ENCODE data around the gene TENM4. TPM values are rescaled to one million over a fixed set of nuclear protein-coding genes. Genes with fewer than 3 reads are reported as not detected.

Gene TENM4
- total RNA-seq, 1 donor from 2014 or later, result 3.8 TPM

DNA sequence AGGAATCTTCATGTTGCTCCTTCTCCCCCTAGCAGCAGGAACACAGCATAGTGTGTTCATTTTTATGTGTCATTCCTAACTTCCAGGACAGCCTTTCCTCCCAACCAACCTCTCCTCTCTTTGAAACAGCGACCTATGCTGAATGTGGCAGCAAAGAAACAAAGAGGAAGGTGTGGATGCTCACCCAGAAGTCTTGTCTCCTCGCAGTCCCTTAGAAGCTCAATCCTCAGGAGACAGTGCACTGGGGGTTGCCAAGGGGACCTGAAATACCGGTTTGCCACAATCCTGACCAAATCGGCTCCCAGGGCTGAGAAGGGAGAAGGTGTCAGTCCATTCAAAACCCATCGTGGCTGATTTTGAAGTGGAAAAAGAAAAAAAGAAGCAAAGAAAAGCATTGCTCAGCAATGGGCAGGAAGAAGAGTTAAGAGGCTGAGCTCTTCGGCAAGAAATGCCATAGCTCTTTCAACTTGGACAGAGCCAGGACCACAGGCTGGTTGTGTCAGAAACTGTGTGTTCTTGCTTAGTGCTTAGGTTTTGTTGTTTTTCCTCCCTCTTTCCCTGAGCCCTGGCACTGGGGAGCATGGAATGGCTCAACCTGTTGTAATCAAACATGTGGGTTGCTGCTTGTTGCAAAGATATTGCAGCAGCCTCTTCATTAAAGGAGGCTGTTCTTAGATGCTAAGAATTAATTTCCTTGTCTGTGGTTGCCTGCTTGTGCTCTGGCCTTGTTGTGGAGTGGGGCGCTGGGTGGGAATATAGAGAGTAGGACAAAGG lies 30.4 kb upstream of the TENM4 start:
- no peak for TF ChIP-seq CTCF (IDR thresholded peaks at IDR 0.05)
- Mint-ChIP-seq H3K4me1 (ENCODE audit: low read depth) (peaks cover 8% of the 10 kb centered on the region), H3K27me3 (ENCODE audit: low read depth) (no peaks in the 10 kb centered on the region), H3K36me3 (ENCODE audit: low read depth) (no peaks in the 10 kb centered on the region), H3K9me3 (ENCODE audit: low read depth) (peaks cover 4% of the 10 kb centered on the region), H3K4me3 (ENCODE audit: unreplicated experiment) (no peak overlapping the region), H3K27ac (ENCODE audit: unreplicated experiment) (no peak overlapping the region)
- no peak for DNase-seq (ENCODE audit: low spot score)

GRCh38 chr11:79470161-79470560 lies 29.3 kb upstream of the TENM4 start:
- H3K4me1 Mint-ChIP-seq (ENCODE audit: low read depth), result peaks cover 11% of the 10 kb centered on the region
- no peak overlapping the region for H3K27ac Mint-ChIP-seq (ENCODE audit: unreplicated experiment)
- no peak for DNase-seq (ENCODE audit: low spot score)
- no peaks in the 10 kb centered on the region for H3K27me3 Mint-ChIP-seq (ENCODE audit: low read depth)
- no peaks in the 10 kb centered on the region for H3K36me3 Mint-ChIP-seq (ENCODE audit: low read depth)
- no peak for TF ChIP-seq CTCF (IDR thresholded peaks at IDR 0.05)
- H3K9me3 Mint-ChIP-seq (ENCODE audit: low read depth), result no peaks in the 10 kb centered on the region
- no peak overlapping the region for H3K4me3 Mint-ChIP-seq (ENCODE audit: unreplicated experiment)

- H3K4me1 Mint-ChIP-seq (ENCODE audit: low read depth), result peaks cover 11% of the 10 kb centered on the region
- no peaks in the 10 kb centered on the region for H3K36me3 Mint-ChIP-seq (ENCODE audit: low read depth)
- no peak for DNase-seq (ENCODE audit: low spot score)
- no peak for TF ChIP-seq CTCF (IDR thresholded peaks at IDR 0.05)
- H3K9me3 Mint-ChIP-seq (ENCODE audit: low read depth), result no peaks in the 10 kb centered on the region
- no peaks in the 10 kb centered on the region for H3K27me3 Mint-ChIP-seq (ENCODE audit: low read depth)
- no peak overlapping the region for H3K4me3 Mint-ChIP-seq (ENCODE audit: unreplicated experiment)
- no peak overlapping the region for H3K27ac Mint-ChIP-seq (ENCODE audit: unreplicated experiment)
Measured at GRCh38 chr11:79467761-79468160, 26.9 kb upstream of the TENM4 start.

GRCh38 chr11:79466411-79466810 lies 25.6 kb upstream of the TENM4 start:
- H3K36me3 Mint-ChIP-seq (ENCODE audit: low read depth), result no peaks in the 10 kb centered on the region
- peaks cover 11% of the 10 kb centered on the region for H3K4me1 Mint-ChIP-seq (ENCODE audit: low read depth)
- no peak for DNase-seq (ENCODE audit: low spot score)
- no peaks in the 10 kb centered on the region for H3K9me3 Mint-ChIP-seq (ENCODE audit: low read depth)
- H3K27ac Mint-ChIP-seq (ENCODE audit: unreplicated experiment), result no peak overlapping the region
- no peaks in the 10 kb centered on the region for H3K27me3 Mint-ChIP-seq (ENCODE audit: low read depth)
- no peak for TF ChIP-seq CTCF (IDR thresholded peaks at IDR 0.05)
- H3K4me3 Mint-ChIP-seq (ENCODE audit: unreplicated experiment), result no peak overlapping the region

DNA sequence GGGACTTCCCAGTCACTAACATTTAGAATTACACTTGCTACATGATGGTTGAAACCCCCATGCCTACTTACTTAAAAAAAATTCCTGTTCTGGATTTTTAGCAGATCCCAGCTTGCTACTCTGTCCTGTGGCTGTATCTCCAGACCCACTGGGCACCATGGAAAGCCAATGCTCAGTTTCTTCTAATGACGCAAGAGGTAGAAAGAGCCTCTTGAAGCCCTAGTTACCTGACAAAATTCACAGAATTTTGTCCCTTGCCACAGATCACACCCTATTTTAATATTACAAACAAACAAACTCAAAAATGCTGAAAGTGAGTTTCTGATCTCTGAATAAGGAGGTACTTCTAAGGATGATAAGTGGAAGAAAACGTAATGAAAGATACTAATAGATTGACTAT lies 24.3 kb upstream of the TENM4 start:
- no peak for DNase-seq (ENCODE audit: low spot score)
- no peak for TF ChIP-seq CTCF (IDR thresholded peaks at IDR 0.05)
- Mint-ChIP-seq H3K27ac (ENCODE audit: unreplicated experiment) (no peak overlapping the region), H3K4me1 (ENCODE audit: low read depth) (peaks cover 16% of the 10 kb centered on the region), H3K36me3 (ENCODE audit: low read depth) (no peaks in the 10 kb centered on the region), H3K4me3 (ENCODE audit: unreplicated experiment) (no peak overlapping the region), H3K9me3 (ENCODE audit: low read depth) (no peaks in the 10 kb centered on the region), H3K27me3 (ENCODE audit: low read depth) (no peaks in the 10 kb centered on the region)

Data from chondrocyte (in vitro differentiated cells).